K562 (cell line): ENCODE results near the gene NCOA6. TPM values are rescaled to one million over a fixed set of nuclear protein-coding genes. Genes with fewer than 3 reads are reported as not detected.

Experiments
- HDAC1 ChIP-seq, 2 experiments: fragments of 450-650 bp; IDR thresholded peaks; 2 replicates each; pipeline ENCODE4 v1.6.1; 2016 to 2017; ENCODE audit warnings: inconsistent platforms in 1 of 2, mild to moderate bottlenecking in 1 of 2, moderate library complexity in 1 of 2
- JUN ChIP-seq, 2 experiments: sonication (generic) in 1 of 2; formaldehyde crosslinking in 1 of 2; IDR thresholded peaks; 2 replicates each; pipeline versions ENCODE4 v1.6.1 to v1.8.0; 2012 to 2022; ENCODE audit warnings: borderline replicate concordance in 2 of 2, mild to moderate bottlenecking in 2 of 2, improper control_type of control experiment in 1 of 2, low read depth in 1 of 2, low read length in 1 of 2, missing genetic modification reagents in 1 of 2
- PRMT5 ChIP-seq: sonication (generic); formaldehyde crosslinking; IDR thresholded peaks from 2 replicates; pipeline ENCODE4 v1.5.0; 2020; ENCODE audit warnings: missing genetic modification reagents
- SMAD1 ChIP-seq: fragments of 150-350 bp; IDR thresholded peaks from 2 replicates; pipeline ENCODE4 v1.6.1; 2014; ENCODE audit warnings: low read length, low read depth; ENCODE audit not compliant: partially characterized antibody
- ZBTB17 ChIP-seq: fragments of 450-650 bp; formaldehyde crosslinking; IDR thresholded peaks from 2 replicates; pipeline ENCODE4 v1.4.0; 2020; ENCODE audit warnings: mild to moderate bottlenecking
- polyA plus RNA-seq, 8 experiments: library from polyadenylated mRNA; depleted of rRNA in 4 of 8; stranded (reverse) in 5 of 8; unstranded in 3 of 8; fragments of >200 nt; fragmentation: Nextera tagmentation in 2 of 8; fragmentation: Illumina TruSeq in 1 of 8; extraction: Ambion mirVana in 2 of 8; extraction: Trizol in 1 of 8; gene quantifications; 2 replicates each; pipeline versions ENCODE4 v1.2.1 to v1.2.3, GENCODE V29; 2011 to 2014; ENCODE audit warnings: inconsistent platforms in 1 of 8, missing spikeins in 1 of 8
- total RNA-seq, 7 experiments: library from RNA; depleted of rRNA in 6 of 7; stranded (reverse); fragments of >200 nt in 6 of 7; fragmentation: Illumina TruSeq in 2 of 7; extraction: Trizol in 2 of 7; gene quantifications; 2 replicates each; pipeline versions ENCODE4 v1.2.1 to v1.2.3, GENCODE V29; 2011 to 2021; ENCODE audit warnings: low replicate concordance in 1 of 7
- TF ChIP-seq, protein P1 (sequence below), 2 experiments: fragments of 450-650 bp in 1 of 2; sonication (generic) in 1 of 2; formaldehyde crosslinking in 1 of 2; IDR thresholded peaks; 2 replicates each; pipeline versions ENCODE4 v1.7.1 to v1.9.0; 2016 to 2022; ENCODE audit warnings: inconsistent platforms in 1 of 2, mild to moderate bottlenecking in 1 of 2, missing genetic modification reagents in 1 of 2
- TF ChIP-seq, protein P2 (sequence below): sonication (generic); formaldehyde crosslinking; IDR thresholded peaks from 2 replicates; pipeline ENCODE4 v1.8.0; 2022; ENCODE audit warnings: mild to moderate bottlenecking, missing genetic modification reagents, borderline replicate concordance
- TF ChIP-seq, protein P3 (sequence below): fragments of 250-450 bp; sonication (Bioruptor Pico); IDR thresholded peaks from 2 replicates; pipeline ENCODE4 v1.8.0; 2022; ENCODE audit warnings: inconsistent platforms, mild to moderate bottlenecking, moderate library complexity, borderline replicate concordance

NCOA6 gene
- total and polyA plus RNA-seq, 9 of the 15 experiments (the other 6 are each of a cell fraction or from before 2014, with no cell fraction given): 6.1 to 25.0 (median 9.5) TPM

DNA sequence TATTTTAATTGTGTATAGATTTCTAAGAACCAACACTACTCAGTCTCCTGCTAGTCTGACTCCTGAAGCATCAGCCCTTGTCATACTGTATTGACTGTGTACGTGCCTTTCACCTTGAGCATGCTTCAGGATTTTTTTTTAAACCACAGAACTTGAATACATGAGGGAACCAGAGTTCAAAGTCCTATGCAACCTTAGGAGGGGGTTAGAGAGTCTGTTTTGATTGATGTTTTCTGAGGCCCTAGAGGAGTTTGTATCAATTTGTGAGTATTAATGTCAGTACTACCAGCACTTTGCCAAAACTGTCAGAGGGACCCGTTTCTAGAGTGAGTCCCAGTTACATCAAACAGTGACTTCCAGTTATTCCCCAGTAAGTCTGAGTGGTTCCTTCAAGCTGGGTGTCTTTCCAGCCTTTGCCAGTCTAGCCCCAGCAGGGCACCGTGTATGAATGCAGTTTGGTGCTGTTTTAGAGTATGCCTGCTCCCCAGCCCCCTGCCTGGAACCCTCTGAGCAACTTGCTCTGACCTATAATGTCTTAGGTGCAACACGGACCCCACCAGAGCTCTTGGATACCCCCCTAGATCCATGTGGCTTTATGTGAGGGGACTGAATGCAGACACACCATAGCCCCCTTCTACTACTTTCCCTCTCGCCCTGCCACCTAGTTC, 112.8 kb downstream of the NCOA6 start (continued):
- TF ChIP-seq, protein P1, sequence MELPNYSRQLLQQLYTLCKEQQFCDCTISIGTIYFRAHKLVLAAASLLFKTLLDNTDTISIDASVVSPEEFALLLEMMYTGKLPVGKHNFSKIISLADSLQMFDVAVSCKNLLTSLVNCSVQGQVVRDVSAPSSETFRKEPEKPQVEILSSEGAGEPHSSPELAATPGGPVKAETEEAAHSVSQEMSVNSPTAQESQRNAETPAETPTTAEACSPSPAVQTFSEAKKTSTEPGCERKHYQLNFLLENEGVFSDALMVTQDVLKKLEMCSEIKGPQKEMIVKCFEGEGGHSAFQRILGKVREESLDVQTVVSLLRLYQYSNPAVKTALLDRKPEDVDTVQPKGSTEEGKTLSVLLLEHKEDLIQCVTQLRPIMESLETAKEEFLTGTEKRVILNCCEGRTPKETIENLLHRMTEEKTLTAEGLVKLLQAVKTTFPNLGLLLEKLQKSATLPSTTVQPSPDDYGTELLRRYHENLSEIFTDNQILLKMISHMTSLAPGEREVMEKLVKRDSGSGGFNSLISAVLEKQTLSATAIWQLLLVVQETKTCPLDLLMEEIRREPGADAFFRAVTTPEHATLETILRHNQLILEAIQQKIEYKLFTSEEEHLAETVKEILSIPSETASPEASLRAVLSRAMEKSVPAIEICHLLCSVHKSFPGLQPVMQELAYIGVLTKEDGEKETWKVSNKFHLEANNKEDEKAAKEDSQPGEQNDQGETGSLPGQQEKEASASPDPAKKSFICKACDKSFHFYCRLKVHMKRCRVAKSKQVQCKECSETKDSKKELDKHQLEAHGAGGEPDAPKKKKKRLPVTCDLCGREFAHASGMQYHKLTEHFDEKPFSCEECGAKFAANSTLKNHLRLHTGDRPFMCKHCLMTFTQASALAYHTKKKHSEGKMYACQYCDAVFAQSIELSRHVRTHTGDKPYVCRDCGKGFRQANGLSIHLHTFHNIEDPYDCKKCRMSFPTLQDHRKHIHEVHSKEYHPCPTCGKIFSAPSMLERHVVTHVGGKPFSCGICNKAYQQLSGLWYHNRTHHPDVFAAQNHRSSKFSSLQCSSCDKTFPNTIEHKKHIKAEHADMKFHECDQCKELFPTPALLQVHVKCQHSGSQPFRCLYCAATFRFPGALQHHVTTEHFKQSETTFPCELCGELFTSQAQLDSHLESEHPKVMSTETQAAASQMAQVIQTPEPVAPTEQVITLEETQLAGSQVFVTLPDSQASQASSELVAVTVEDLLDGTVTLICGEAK (IDR thresholded peaks at IDR 0.05): no peak
- TF ChIP-seq, protein P1 (CRISPR knock-in tag; IDR thresholded peaks at IDR 0.05): no peak
- TF ChIP-seq SMAD1 (no peak), ZBTB17 (CRISPR knock-in tag) (no peak), JUN (IDR thresholded peaks at IDR 0.05; ENCODE audit: borderline replicate concordance, low read depth, low read length) (no peak), JUN (CRISPR knock-in tag; IDR thresholded peaks at IDR 0.05; ENCODE audit: borderline replicate concordance) (no peak), HDAC1 (IDR thresholded peaks at IDR 0.05) (no peak), PRMT5 (CRISPR knock-in tag) (no peak)
- TF ChIP-seq, protein P2, sequence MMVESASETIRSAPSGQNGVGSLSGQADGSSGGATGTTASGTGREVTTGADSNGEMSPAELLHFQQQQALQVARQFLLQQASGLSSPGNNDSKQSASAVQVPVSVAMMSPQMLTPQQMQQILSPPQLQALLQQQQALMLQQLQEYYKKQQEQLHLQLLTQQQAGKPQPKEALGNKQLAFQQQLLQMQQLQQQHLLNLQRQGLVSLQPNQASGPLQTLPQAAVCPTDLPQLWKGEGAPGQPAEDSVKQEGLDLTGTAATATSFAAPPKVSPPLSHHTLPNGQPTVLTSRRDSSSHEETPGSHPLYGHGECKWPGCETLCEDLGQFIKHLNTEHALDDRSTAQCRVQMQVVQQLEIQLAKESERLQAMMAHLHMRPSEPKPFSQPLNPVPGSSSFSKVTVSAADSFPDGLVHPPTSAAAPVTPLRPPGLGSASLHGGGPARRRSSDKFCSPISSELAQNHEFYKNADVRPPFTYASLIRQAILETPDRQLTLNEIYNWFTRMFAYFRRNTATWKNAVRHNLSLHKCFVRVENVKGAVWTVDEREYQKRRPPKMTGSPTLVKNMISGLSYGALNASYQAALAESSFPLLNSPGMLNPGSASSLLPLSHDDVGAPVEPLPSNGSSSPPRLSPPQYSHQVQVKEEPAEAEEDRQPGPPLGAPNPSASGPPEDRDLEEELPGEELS (CRISPR knock-in tag): no peak
- TF ChIP-seq, protein P3, sequence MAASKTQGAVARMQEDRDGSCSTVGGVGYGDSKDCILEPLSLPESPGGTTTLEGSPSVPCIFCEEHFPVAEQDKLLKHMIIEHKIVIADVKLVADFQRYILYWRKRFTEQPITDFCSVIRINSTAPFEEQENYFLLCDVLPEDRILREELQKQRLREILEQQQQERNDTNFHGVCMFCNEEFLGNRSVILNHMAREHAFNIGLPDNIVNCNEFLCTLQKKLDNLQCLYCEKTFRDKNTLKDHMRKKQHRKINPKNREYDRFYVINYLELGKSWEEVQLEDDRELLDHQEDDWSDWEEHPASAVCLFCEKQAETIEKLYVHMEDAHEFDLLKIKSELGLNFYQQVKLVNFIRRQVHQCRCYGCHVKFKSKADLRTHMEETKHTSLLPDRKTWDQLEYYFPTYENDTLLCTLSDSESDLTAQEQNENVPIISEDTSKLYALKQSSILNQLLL (CRISPR knock-in tag): no peak
